Liver (tissue), 9 donors: Measurements from ENCODE around the gene KDM2B. TPM values are rescaled to one million over a fixed set of nuclear protein-coding genes. Genes with fewer than 3 reads are reported as not detected.
A peak's percentile ranks its signal among the peaks of the same experiment; 100 is the strongest.

ENCODE experiments used
- DNase-seq: peaks from one replicate; pipeline ENCODE4 v3.0.0-alpha.2; 2017; ENCODE audit warnings: low spot score
- H3K27ac ChIP-seq, 2 donors: one replicate each; pipeline ENCODE4 v1.7.0; 2013; ENCODE audit warnings: inconsistent platforms in 2 of 2, low read length in 2 of 2, control low read depth in 1 of 2, low read depth in 1 of 2, mild to moderate bottlenecking in 1 of 2
- H3K27me3 ChIP-seq, 4 donors: one replicate each; pipeline versions ENCODE4 v1.6.1 to v1.7.0; 2013; ENCODE audit warnings: low read length in 3 of 4, inconsistent platforms in 1 of 4, mild to moderate bottlenecking in 1 of 4, moderate library complexity in 1 of 4; ENCODE audit not compliant: control insufficient read depth in 4 of 4, insufficient read depth in 4 of 4
- H3K36me3 ChIP-seq, 4 donors: one replicate each; pipeline versions ENCODE4 v1.6.1 to v1.7.0; 2013; ENCODE audit warnings: low read length in 3 of 4, mild to moderate bottlenecking in 3 of 4, low read depth in 1 of 4, moderate library complexity in 1 of 4; ENCODE audit not compliant: control insufficient read depth in 4 of 4, insufficient read depth in 3 of 4
- H3K4me1 ChIP-seq, 4 donors: one replicate each; pipeline versions ENCODE4 v1.6.1 to v1.7.0; 2013; ENCODE audit warnings: low read length in 3 of 4, mild to moderate bottlenecking in 3 of 4, moderate library complexity in 1 of 4; ENCODE audit not compliant: control insufficient read depth in 4 of 4, insufficient read depth in 4 of 4
- H3K4me3 ChIP-seq, 3 donors: one replicate each; pipeline versions ENCODE4 v1.6.1 to v1.7.0; 2013; ENCODE audit warnings: low read length in 3 of 3, control low read depth in 1 of 3, low read depth in 1 of 3, mild to moderate bottlenecking in 1 of 3
- H3K9ac ChIP-seq, 2 donors: one replicate each; pipeline ENCODE4 v1.7.0; 2013; ENCODE audit warnings: low read length in 2 of 2, mild to moderate bottlenecking in 2 of 2, moderate library complexity in 2 of 2, control low read depth in 1 of 2, low read depth in 1 of 2
- H3K9me3 ChIP-seq, 4 donors: one replicate each; pipeline versions ENCODE4 v1.6.1 to v1.7.0; 2013; ENCODE audit warnings: low read length in 3 of 4; ENCODE audit not compliant: control insufficient read depth in 4 of 4
- ATF3 ChIP-seq: IDR thresholded peaks from 2 replicates; pipeline ENCODE4 v1.6.1; 2016; ENCODE audit warnings: antibody characterized with exemption
- CTCF ChIP-seq: fragments of 150-350 bp; IDR thresholded peaks from 2 replicates; pipeline ENCODE4 v1.5.1; 2017; ENCODE audit warnings: improper control_type of control experiment, low read depth, low read length; ENCODE audit not compliant: missing input control
- EGR1 ChIP-seq, 2 donors: IDR thresholded peaks; 2 replicates each; pipeline ENCODE4 v1.6.1; 2016 to 2018; ENCODE audit warnings: antibody characterized with exemption in 2 of 2, low read depth in 2 of 2
- FOXA1 ChIP-seq: IDR thresholded peaks from 2 replicates; pipeline ENCODE4 v1.6.1; 2016; ENCODE audit warnings: antibody characterized with exemption
- FOXA2 ChIP-seq: IDR thresholded peaks from 2 replicates; pipeline ENCODE4 v1.6.1; 2016; ENCODE audit warnings: antibody characterized with exemption
- GABPA ChIP-seq, 2 donors: IDR thresholded peaks in 1 of 2; conservative IDR thresholded peaks in 1 of 2; 2 replicates each; pipeline ENCODE4 v1.6.1; 2016; ENCODE audit warnings: antibody characterized with exemption in 2 of 2, mild to moderate bottlenecking in 1 of 2, moderate library complexity in 1 of 2
- HNF4A ChIP-seq, 2 donors: conservative IDR thresholded peaks; 2 replicates each; pipeline ENCODE4 v1.6.1; 2016; ENCODE audit warnings: antibody characterized with exemption in 2 of 2, mild to moderate bottlenecking in 2 of 2
- HNF4G ChIP-seq: IDR thresholded peaks from 2 replicates; pipeline ENCODE4 v1.6.1; 2016; ENCODE audit warnings: antibody characterized with exemption
- JUND ChIP-seq, 2 donors: IDR thresholded peaks; 2 replicates each; pipeline ENCODE4 v1.6.1; 2016; ENCODE audit warnings: antibody characterized with exemption in 2 of 2
- MAX ChIP-seq: IDR thresholded peaks from 2 replicates; pipeline ENCODE4 v1.6.1; 2016; ENCODE audit warnings: antibody characterized with exemption
- NR2F2 ChIP-seq: IDR thresholded peaks from 2 replicates; pipeline ENCODE4 v1.6.1; 2016; ENCODE audit warnings: antibody characterized with exemption
- RAD21 ChIP-seq, 2 donors: IDR thresholded peaks; 2 replicates each; pipeline ENCODE4 v1.6.1; 2016; ENCODE audit warnings: antibody characterized with exemption in 2 of 2, mild to moderate bottlenecking in 2 of 2
- REST ChIP-seq: IDR thresholded peaks from 2 replicates; pipeline ENCODE4 v1.6.1; 2016; ENCODE audit warnings: antibody characterized with exemption, mild to moderate bottlenecking
- RXRA ChIP-seq, 2 donors: IDR thresholded peaks; 2 replicates each; pipeline ENCODE4 v1.6.1; 2017 to 2018; ENCODE audit warnings: antibody characterized with exemption in 2 of 2, mild to moderate bottlenecking in 1 of 2
- SP1 ChIP-seq: IDR thresholded peaks from 2 replicates; pipeline ENCODE4 v1.6.1; 2018; ENCODE audit warnings: antibody characterized with exemption, mild to moderate bottlenecking
- TAF1 ChIP-seq: conservative IDR thresholded peaks from 2 replicates; pipeline ENCODE4 v1.6.1; 2016; ENCODE audit warnings: antibody characterized with exemption, mild to moderate bottlenecking
- YY1 ChIP-seq: IDR thresholded peaks from 2 replicates; pipeline ENCODE4 v1.6.1; 2016; ENCODE audit warnings: antibody characterized with exemption, mild to moderate bottlenecking
- ZBTB33 ChIP-seq: IDR thresholded peaks from 2 replicates; pipeline ENCODE4 v1.6.1; 2016; ENCODE audit warnings: antibody characterized with exemption
- WGBS: extraction: QIAGEN DNeasy Blood & Tissue Kit; methylation state at CpG from one replicate; pipeline ENCODE4 v1.1.7; 2013; 5-methylcytosine and 5-hydroxymethylcytosine counted together
- polyA plus RNA-seq, 2 donors: library from polyadenylated mRNA; stranded (reverse) in 1 of 2; unstranded in 1 of 2; fragments of 200-250 nt in 1 of 2; fragments of >200 nt in 1 of 2; fragmentation: Nextera tagmentation in 1 of 2; extraction: Ambion mirVana in 1 of 2; gene quantifications; one replicate each; pipeline versions ENCODE4 v1.2.1 to v1.2.3, GENCODE V29; 2013 to 2015
- total RNA-seq, 2 donors: library from RNA; depleted of rRNA; stranded (reverse); fragments of >200 nt; gene quantifications; one replicate each; pipeline ENCODE4 v1.2.3, GENCODE V29; 2014
- donor health status: healthy.
- donor health status: healthy.
- donor health status: healthy.
- donor health status: healthy.
- donor health status: healthy.

KDM2B gene
- total and polyA plus RNA-seq, 4 donors, result 7.0 to 34.2 (median 10.6) TPM

- Histone ChIP-seq H3K9me3 (no peaks in the 10 kb centered on the region), H3K9ac (peak overlapping the region in 1 of 2 donors; percentile 17), H3K27ac (no peak overlapping the region), H3K4me1 (peaks cover 3 to 11% (median 7%) of the 10 kb centered on the region in 4 donors), H3K36me3 (no peaks in the 10 kb centered on the region), H3K27me3 (no peaks in the 10 kb centered on the region), H3K4me3 (peak overlapping the region in 2 of 3 donors; percentile 29 to 86)
- DNase-seq, result no peak
- 24% methylated on average over 70 of the region's 70 CpGs for WGBS
- TF ChIP-seq CTCF, result peak; percentile 4
- TF ChIP-seq HNF4G, result no peak
- TF ChIP-seq ZBTB33, result no peak
- TF ChIP-seq FOXA2, result no peak
Observed at GRCh38 chr12:121465921-121466793, 114.7 kb downstream of the KDM2B start.

- Histone ChIP-seq H3K27ac (no peak overlapping the region), H3K4me1 (peaks cover 3 to 11% (median 7%) of the 10 kb centered on the region in 4 donors), H3K36me3 (no peaks in the 10 kb centered on the region), H3K9ac (no peak overlapping the region), H3K4me3 (no peak overlapping the region), H3K27me3 (no peaks in the 10 kb centered on the region), H3K9me3 (no peaks in the 10 kb centered on the region)
- TF ChIP-seq REST (no peak), HNF4G (no peak), YY1 (no peak), GABPA (IDR thresholded peaks at IDR 0.05 in 1 of 2, conservative IDR thresholded peaks at IDR 0.05 in 1 of 2) (no peak), NR2F2 (no peak), HNF4A (conservative IDR thresholded peaks at IDR 0.05) (no peak), ATF3 (no peak), TAF1 (no peak), ZBTB33 (no peak), MAX (no peak), RXRA (IDR thresholded peaks at IDR 0.05) (no peak), EGR1 (IDR thresholded peaks at IDR 0.05; ENCODE audit: low read depth in 2 of 2) (no peak), FOXA1 (no peak), JUND (IDR thresholded peaks at IDR 0.05) (no peak), SP1 (no peak), CTCF (no peak), RAD21 (IDR thresholded peaks at IDR 0.05) (no peak), FOXA2 (no peak)
- no peak for DNase-seq
- 98% methylated on average over 13 of the region's 13 CpGs for WGBS
Observed at GRCh38 chr12:121464331-121464730, 116.5 kb downstream of the KDM2B start.
